Measurements from ENCODE around the gene SP5.

Gene SP5

GRCh38 chr2:170766693-170767092, 51.6 kb downstream of the SP5 start:
- TF ChIP-seq EZH2phosphoT487 (IDR thresholded peaks at IDR 0.05; ENCODE audit: low read length): no peak
- no peak for TF ChIP-seq EZH2 (optimal IDR thresholded peaks at IDR 0.05; ENCODE audit: low read depth, low read length)
- TF ChIP-seq, protein P1, sequence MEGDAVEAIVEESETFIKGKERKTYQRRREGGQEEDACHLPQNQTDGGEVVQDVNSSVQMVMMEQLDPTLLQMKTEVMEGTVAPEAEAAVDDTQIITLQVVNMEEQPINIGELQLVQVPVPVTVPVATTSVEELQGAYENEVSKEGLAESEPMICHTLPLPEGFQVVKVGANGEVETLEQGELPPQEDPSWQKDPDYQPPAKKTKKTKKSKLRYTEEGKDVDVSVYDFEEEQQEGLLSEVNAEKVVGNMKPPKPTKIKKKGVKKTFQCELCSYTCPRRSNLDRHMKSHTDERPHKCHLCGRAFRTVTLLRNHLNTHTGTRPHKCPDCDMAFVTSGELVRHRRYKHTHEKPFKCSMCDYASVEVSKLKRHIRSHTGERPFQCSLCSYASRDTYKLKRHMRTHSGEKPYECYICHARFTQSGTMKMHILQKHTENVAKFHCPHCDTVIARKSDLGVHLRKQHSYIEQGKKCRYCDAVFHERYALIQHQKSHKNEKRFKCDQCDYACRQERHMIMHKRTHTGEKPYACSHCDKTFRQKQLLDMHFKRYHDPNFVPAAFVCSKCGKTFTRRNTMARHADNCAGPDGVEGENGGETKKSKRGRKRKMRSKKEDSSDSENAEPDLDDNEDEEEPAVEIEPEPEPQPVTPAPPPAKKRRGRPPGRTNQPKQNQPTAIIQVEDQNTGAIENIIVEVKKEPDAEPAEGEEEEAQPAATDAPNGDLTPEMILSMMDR (IDR thresholded peaks at IDR 0.05; ENCODE audit: low read length): no peak
- H3K27ac ChIP-seq (ENCODE audit: low read length): no peak overlapping the region
- no peak for DNase-seq
- H3K36me3 ChIP-seq (replicated peaks; ENCODE audit: insufficient read depth, low read length): no peaks in the 10 kb centered on the region
- H3K9ac ChIP-seq (ENCODE audit: low read length): no peak overlapping the region
- no peaks in the 10 kb centered on the region for H3K9me2 ChIP-seq (replicated peaks; ENCODE audit: insufficient read depth, low read length)
- H3K9me3 ChIP-seq (replicated peaks; ENCODE audit: insufficient read depth, low read length): no peaks in the 10 kb centered on the region
- no peak overlapping the region for H3K4me3 ChIP-seq (ENCODE audit: low read length)
- H4K20me1 ChIP-seq (ENCODE audit: insufficient read depth, low read length): no peaks in the 10 kb centered on the region
- H2AFZ ChIP-seq (ENCODE audit: low read length): no peak overlapping the region
- H3K79me2 ChIP-seq (ENCODE audit: low read length): no peaks in the 10 kb centered on the region
- H3K4me2 ChIP-seq (ENCODE audit: low read depth, low read length): no peak overlapping the region
- no peaks in the 10 kb centered on the region for H3F3A ChIP-seq (ENCODE audit: insufficient read depth, low read length)
- 0 out of 2 replicates have a peak, but pooled peaks cover 2% of the 10 kb centered on the region for H3K27me3 ChIP-seq (replicated peaks; ENCODE audit: insufficient read depth, low read length)
- H3K4me1 ChIP-seq (ENCODE audit: low read length): no peaks in the 10 kb centered on the region
